Activated T-cell treated with anti-CD3 and anti-CD28 coated beads, Interleukin-2, amount 50 U/mL, for 72 hours (primary cell): ENCODE data around the gene MTCL3.

ENCODE experiments used
- ATAC-seq, 2 donors: fragments of 150-1000 bp; cut with Tn5 transposase; replicated peaks in 1 of 2; 2 replicates each; pipeline ENCODE4 v1.10.0; 2021; ENCODE audit warnings: moderate library complexity in 2 of 2, mild to moderate bottlenecking in 1 of 2
- DNase-seq, 2 donors: peaks; one replicate each; pipeline ENCODE4 v3.0.0; 2021 to 2022; ENCODE audit warnings: mixed read lengths in 1 of 2
- H3K27ac Mint-ChIP-seq: one replicate; pipeline ENCODE4 v1.8.0; 2022; ENCODE audit warnings: mild to moderate bottlenecking, moderate library complexity, mixed read lengths
- H3K27me3 Mint-ChIP-seq: one replicate; pipeline ENCODE4 v1.8.0; 2022; ENCODE audit warnings: low read depth, mixed read lengths
- H3K36me3 Mint-ChIP-seq, 2 donors: one replicate each; pipeline ENCODE4 v1.8.0; 2022; ENCODE audit warnings: mixed read lengths in 2 of 2, mild to moderate bottlenecking in 1 of 2; ENCODE audit not compliant: insufficient read depth in 2 of 2
- H3K4me1 Mint-ChIP-seq: one replicate; pipeline ENCODE4 v1.8.0; 2022; ENCODE audit warnings: low read depth, mixed read lengths
- H3K4me3 Mint-ChIP-seq, 2 donors: one replicate each; pipeline ENCODE4 v1.8.0; 2022; ENCODE audit warnings: mild to moderate bottlenecking in 2 of 2, mixed read lengths in 2 of 2, moderate library complexity in 2 of 2
- H3K9me3 Mint-ChIP-seq, 2 donors: one replicate each; pipeline ENCODE4 v1.8.0; 2022; ENCODE audit warnings: mixed read lengths in 2 of 2

The MTCL3 gene

DNA sequence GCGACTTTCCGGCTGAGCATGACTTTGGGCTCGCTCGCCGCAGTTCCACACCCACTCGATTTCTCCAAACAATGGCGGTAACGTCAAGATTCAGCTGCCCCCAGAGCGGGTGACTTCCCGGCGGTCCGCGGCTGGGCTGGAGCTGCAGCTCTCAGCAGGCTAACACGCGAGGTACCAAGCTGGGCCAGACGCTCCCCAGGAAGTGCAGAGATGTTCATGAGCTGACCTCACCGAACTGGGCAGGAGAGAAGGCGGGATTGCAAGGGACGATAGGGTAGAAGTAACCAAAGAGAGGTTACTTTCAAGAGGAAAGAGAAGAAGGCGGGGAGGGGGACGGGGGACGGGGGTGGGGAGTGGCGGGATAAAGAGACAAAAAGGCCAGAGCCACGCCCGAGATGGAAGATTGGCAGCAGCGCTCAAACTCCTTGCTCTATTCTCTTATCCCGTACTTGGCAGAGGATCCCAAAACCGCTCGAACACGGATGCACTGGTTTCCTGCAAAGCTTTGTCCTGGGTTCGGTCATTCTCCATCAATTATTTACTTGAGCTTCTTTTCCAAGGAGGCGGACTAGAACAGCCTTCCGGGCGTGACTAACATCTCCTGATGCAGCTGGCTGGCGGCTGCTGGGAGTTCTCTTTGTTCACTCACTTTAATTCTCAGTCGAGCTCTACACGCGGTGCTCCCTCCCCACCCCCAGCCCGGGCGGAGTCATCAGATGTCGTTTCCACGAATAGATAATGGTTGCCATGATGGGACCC lies at the start of gene MTCL3:
Gene MTCL3 (minus strand): TSS at position 626 of the 759 bp plus-strand sequence.
- no peak for ATAC-seq

DNA sequence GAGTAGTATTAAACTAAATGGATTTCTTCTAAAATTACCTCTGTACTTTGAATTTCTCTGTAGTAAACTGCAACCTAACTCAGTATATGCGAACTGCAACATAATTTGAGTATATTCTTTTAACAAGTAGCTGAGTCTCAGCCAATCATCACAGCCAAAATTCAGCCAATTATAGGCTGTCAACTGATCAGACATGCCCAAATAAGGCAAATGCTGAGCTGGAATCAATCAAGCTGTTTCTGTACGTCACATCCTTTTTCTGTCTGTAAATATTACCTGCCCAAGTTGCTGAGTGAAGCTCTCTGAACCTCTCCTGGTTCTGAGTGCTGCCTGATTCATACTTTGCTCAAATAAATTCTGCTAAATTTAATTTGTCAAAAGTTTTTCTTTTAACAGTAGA lies 48.3 kb upstream of the MTCL3 start:
- H3K27ac Mint-ChIP-seq: no peak overlapping the region

More for the DNA sequence above, at the start of gene MTCL3:
- DNase-seq: peak; percentile 36 to 43
- Mint-ChIP-seq H3K27me3 (peaks cover 55% of the 10 kb centered on the region), H3K27ac (no peak within 1 kb of the TSS), H3K4me1 (peaks cover 47% of the 10 kb centered on the region), H3K36me3 (peaks cover 0 to 3% of the 10 kb centered on the region in 2 donors), H3K4me3 (peak within 1 kb of the TSS; percentile 74 to 88), H3K9me3 (no peaks in the 10 kb centered on the region)

GRCh38 chr6:127566651-127567050 lies 47.5 kb upstream of the MTCL3 start:
- Mint-ChIP-seq H3K36me3 (peaks cover 0 to 2% of the 10 kb centered on the region in 2 donors), H3K4me1 (peaks cover 14% of the 10 kb centered on the region), H3K4me3 (no peak overlapping the region), H3K27ac (no peak overlapping the region), H3K27me3 (peaks cover 8% of the 10 kb centered on the region), H3K9me3 (no peaks in the 10 kb centered on the region)
- DNase-seq (no peak), ATAC-seq (no peak)

More for the DNA sequence above, 48.3 kb upstream of the MTCL3 start:
- Mint-ChIP-seq H3K4me3 (no peak overlapping the region), H3K4me1 (peaks cover 21% of the 10 kb centered on the region), H3K27me3 (peaks cover 7% of the 10 kb centered on the region), H3K9me3 (no peaks in the 10 kb centered on the region), H3K36me3 (peaks cover 0 to 2% of the 10 kb centered on the region in 2 donors)
- DNase-seq: no peak
- ATAC-seq: no peak

DNA sequence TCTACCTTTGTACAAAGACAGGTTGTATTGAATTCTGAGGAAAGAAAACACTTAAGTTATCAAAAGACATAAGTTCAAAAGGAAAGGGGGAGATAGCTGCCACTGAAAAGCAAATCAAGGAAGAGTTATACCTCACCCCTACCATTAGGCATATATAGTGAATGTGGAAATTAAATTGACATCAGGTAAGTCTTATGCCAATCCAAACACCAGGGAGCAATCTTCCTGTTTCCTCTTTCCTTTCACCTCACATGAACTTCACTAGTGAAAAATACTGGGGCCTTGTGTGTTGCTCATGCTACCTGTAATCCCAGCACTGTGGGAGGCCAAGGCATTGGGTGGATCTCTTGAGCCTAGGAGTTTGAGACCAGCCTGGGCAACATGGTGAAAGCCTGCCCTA lies 47.0 kb upstream of the MTCL3 start:
- H3K36me3 Mint-ChIP-seq: peaks cover 0 to 2% of the 10 kb centered on the region in 2 donors
- DNase-seq: no peak
- ATAC-seq: no peak
- peaks cover 8% of the 10 kb centered on the region for H3K4me1 Mint-ChIP-seq
- H3K27me3 Mint-ChIP-seq: peaks cover 8% of the 10 kb centered on the region
- no peak overlapping the region for H3K27ac Mint-ChIP-seq
- H3K9me3 Mint-ChIP-seq: no peaks in the 10 kb centered on the region
- no peak overlapping the region for H3K4me3 Mint-ChIP-seq

- Mint-ChIP-seq H3K9me3 (no peaks in the 10 kb centered on the region), H3K27me3 (peaks cover 8% of the 10 kb centered on the region), H3K4me3 (no peak overlapping the region), H3K4me1 (no peaks in the 10 kb centered on the region), H3K27ac (no peak overlapping the region), H3K36me3 (peaks cover 0 to 2% of the 10 kb centered on the region in 2 donors)
- no peak for ATAC-seq
- no peak for DNase-seq
Measured at GRCh38 chr6:127564761-127565160, 45.6 kb upstream of the MTCL3 start.

DNA sequence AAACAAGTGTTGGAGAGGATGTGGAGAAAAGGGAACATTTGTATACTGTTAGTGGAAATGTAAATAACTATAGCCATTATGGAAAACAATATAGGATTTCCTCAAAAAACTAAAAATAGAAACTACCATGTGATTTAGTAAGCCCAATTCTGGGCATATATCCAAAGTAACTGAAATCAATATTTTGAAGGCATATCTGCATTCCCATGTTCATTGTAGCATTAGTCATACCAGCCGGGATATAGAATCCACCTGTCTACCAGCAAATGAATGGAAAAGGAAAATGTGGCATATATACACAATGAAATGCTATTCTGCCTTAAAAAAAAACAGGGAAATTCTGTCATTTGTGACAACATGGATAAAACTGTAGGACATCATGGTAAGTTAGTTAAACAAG lies 42.5 kb upstream of the MTCL3 start:
- H3K4me3 Mint-ChIP-seq: no peak overlapping the region
- no peaks in the 10 kb centered on the region for H3K9me3 Mint-ChIP-seq
- DNase-seq (no peak), ATAC-seq (no peak)
- H3K36me3 Mint-ChIP-seq: peaks cover 0 to 2% of the 10 kb centered on the region in 2 donors
- H3K27me3 Mint-ChIP-seq: peaks cover 11% of the 10 kb centered on the region
- no peaks in the 10 kb centered on the region for H3K4me1 Mint-ChIP-seq
- H3K27ac Mint-ChIP-seq: no peak overlapping the region

DNA sequence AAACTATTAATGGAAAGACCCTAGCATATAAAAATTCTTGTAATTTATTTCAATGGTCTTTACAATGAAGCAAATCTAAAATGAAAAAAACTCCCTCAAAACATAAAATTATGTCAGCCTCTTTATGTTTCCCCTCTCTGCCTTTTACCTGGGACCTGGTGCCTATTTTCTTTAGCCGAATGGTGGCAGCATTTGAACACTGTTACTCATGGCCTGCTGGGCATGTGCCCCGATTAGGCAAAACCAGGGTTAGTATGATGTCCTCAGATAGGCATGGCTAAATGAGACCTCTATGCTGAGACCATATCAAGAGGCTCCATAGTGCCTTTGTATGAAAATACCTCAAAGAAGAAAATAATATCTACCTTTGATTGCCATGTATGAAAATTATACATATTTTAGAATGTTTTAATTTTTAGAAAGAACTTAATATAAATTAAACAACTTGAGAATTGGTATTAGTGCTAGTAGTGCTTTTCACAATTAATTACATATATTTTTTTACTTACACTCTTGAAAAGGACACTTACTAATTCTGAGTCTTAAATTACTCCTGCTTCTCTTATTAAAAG lies 35.4 kb upstream of the MTCL3 start:
- H3K4me3 Mint-ChIP-seq: no peak overlapping the region
- H3K27ac Mint-ChIP-seq: no peak overlapping the region
- DNase-seq (peak; percentile 12 to 21), ATAC-seq (peak; percentile 49 to 59)
- no peaks in the 10 kb centered on the region for H3K9me3 Mint-ChIP-seq
- H3K36me3 Mint-ChIP-seq: no peaks in the 10 kb centered on the region
- H3K27me3 Mint-ChIP-seq: peaks cover 24% of the 10 kb centered on the region
- H3K4me1 Mint-ChIP-seq: no peaks in the 10 kb centered on the region

DNA sequence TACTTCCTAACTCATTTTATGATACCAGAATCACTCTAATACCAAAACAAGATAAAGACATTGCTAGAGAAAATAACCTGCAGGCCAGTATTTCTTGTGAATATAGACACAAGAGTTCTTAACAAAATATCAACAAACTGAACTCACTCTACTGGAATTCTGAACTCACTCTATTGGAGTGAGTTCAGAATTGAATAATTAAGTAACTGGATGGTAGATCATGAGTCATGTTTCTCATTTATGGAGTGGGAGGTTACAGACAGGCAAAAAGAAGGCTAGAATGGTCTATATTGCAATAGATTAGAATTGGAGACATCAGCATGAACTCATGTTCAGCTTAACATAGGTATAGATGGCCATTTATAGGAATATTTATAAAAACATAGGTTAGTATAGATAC lies 31.3 kb upstream of the MTCL3 start:
- Mint-ChIP-seq H3K27ac (no peak overlapping the region), H3K27me3 (peaks cover 30% of the 10 kb centered on the region), H3K9me3 (no peaks in the 10 kb centered on the region), H3K4me1 (no peaks in the 10 kb centered on the region), H3K36me3 (no peaks in the 10 kb centered on the region), H3K4me3 (no peak overlapping the region)
- no peak for ATAC-seq
- DNase-seq: no peak

GRCh38 chr6:127547904-127548649 lies 28.9 kb upstream of the MTCL3 start:
- peaks cover 30% of the 10 kb centered on the region for H3K27me3 Mint-ChIP-seq
- no peaks in the 10 kb centered on the region for H3K36me3 Mint-ChIP-seq
- H3K4me3 Mint-ChIP-seq: no peak overlapping the region
- DNase-seq (no peak), ATAC-seq (no peak)
- H3K4me1 Mint-ChIP-seq: no peaks in the 10 kb centered on the region
- H3K27ac Mint-ChIP-seq: no peak overlapping the region
- no peaks in the 10 kb centered on the region for H3K9me3 Mint-ChIP-seq

- Mint-ChIP-seq H3K27me3 (peaks cover 30% of the 10 kb centered on the region), H3K27ac (no peak overlapping the region), H3K4me1 (no peaks in the 10 kb centered on the region), H3K36me3 (no peaks in the 10 kb centered on the region), H3K9me3 (no peaks in the 10 kb centered on the region), H3K4me3 (no peak overlapping the region)
- ATAC-seq (peak in 1 of 2 donors; percentile 25), DNase-seq (peak; percentile 9 to 17)
Measured at GRCh38 chr6:127547215-127547614, 28.1 kb upstream of the MTCL3 start.

- Mint-ChIP-seq H3K36me3 (no peaks in the 10 kb centered on the region), H3K4me3 (no peak overlapping the region), H3K27me3 (peaks cover 25% of the 10 kb centered on the region), H3K4me1 (peaks cover 6% of the 10 kb centered on the region), H3K27ac (no peak overlapping the region), H3K9me3 (no peaks in the 10 kb centered on the region)
- peak; percentile 48 to 57 for ATAC-seq
- no peak for DNase-seq
Measured at GRCh38 chr6:127539272-127539671, 20.1 kb upstream of the MTCL3 start.

- ATAC-seq (peak in 1 of 2 donors; percentile 19), DNase-seq (no peak)
- Mint-ChIP-seq H3K36me3 (no peaks in the 10 kb centered on the region), H3K27me3 (peaks cover 30% of the 10 kb centered on the region), H3K4me3 (no peak overlapping the region), H3K9me3 (no peaks in the 10 kb centered on the region), H3K27ac (no peak overlapping the region), H3K4me1 (peaks cover 6% of the 10 kb centered on the region)
Measured at GRCh38 chr6:127538750-127539264, 19.7 kb upstream of the MTCL3 start.

DNA sequence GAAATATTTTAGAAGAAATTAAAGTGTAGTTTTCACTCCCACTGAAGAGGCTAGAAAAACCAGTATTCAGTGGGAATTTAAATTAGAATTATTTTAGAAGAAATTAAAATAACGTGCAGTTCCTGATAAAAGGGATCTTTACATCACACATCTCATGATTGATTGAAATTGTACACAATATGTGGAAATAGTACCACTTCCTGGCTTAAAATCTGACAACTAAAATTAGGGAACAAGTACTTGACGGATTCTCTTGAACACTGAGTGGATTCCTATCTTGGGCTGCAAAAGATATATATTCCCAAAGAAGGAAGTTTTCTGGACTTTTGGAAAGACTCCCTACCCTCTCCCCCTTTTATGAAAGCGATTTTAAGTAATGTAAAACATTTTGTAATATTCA lies 14.6 kb upstream of the MTCL3 start:
- H3K27me3 Mint-ChIP-seq: peaks cover 31% of the 10 kb centered on the region
- no peak overlapping the region for H3K4me3 Mint-ChIP-seq
- DNase-seq: no peak
- ATAC-seq: no peak
- H3K27ac Mint-ChIP-seq: no peak overlapping the region
- peaks cover 1% of the 10 kb centered on the region for H3K4me1 Mint-ChIP-seq
- H3K9me3 Mint-ChIP-seq: no peaks in the 10 kb centered on the region
- H3K36me3 Mint-ChIP-seq: no peaks in the 10 kb centered on the region
